ENCODE data around the gene LGALS3BP.

LGALS3BP gene

GRCh38 chr17:78921437-78921971, 58.2 kb downstream of the LGALS3BP start:
- in situ Hi-C loops (cut with HindIII; ENCODE audit: low sequenced_read_pairs) = no loop called here
- no peak for TF ChIP-seq CTCF (IDR thresholded peaks at IDR 0.05; ENCODE audit: low read depth, low read length)
- no peak overlapping the region for H3K4me3 ChIP-seq (ENCODE audit: low read depth, low read length)
- no peak for DNase-seq (ENCODE audit: low read depth, low spot score)

Data from astrocyte of the spinal cord (primary cell).